NK-92 treated with Interleukin-12 subunit alpha and Interleukin-12 subunit beta, amount 100 ng/mL, for 24 hours (cell line): ENCODE results near the gene CASQ1.

Source experiments
- DNase-seq: peaks from one replicate; lab custom pipeline; 2025; lab: John Stamatoyannopoulos, UW

Gene CASQ1

DNA sequence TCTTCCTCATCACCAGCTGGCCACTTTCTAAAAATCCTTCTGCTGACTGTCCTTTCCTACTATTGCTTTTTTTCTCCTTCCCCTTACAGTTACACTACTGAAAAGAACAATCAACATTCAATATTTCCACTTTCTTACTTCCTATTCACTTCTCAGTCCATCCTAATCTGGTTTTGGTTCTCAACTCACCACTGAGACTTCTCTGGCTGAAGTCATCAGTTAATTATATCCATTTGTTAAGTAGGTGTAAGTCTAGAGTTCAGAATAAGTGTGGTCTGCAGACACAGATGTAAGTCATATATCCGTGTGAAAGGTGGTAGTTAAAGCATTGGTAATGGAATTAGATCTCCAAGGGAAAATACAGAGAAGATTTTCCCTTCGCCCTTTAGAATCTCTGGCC is 36.2 kb downstream of the CASQ1 start:
- DNase-seq, result no peak

DNA sequence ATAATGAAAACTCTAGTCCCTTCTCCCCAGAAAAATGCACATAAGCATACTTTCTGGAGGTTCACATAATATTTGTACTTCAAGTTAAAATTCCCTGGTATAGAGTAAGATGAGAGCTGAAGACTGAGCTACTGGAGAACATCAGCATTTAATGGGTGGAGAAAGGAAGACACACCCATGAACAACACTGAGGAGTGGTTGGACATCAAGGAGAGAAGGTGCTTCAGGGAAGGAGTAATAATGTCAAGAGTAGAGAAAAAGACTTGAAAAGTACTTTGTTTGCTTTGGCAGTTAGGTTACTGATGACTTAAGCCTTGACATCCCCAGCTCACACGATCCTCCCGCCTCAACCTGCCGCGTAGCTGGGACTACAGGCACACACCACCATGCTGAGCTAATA is 36.7 kb downstream of the CASQ1 start:
- no peak for DNase-seq

DNA sequence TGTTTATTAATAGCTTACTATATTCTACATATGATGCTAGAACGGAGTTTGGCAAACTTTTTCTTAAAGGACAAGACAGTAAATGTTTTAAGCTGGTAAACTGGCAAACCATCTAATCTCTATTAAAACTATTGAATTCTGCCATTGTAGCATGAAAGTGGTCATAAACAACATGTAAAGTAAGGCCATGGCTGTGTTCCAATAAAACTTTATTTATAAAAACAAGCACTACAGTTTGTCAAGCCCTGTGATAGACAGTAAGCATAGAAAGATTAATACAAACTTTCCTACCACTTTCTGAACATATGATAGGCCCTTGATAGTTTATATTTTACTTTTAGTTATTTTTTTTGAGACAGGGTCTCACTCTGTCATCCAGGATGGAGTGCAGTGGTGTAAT is 37.2 kb downstream of the CASQ1 start:
- DNase-seq, result no peak

DNA sequence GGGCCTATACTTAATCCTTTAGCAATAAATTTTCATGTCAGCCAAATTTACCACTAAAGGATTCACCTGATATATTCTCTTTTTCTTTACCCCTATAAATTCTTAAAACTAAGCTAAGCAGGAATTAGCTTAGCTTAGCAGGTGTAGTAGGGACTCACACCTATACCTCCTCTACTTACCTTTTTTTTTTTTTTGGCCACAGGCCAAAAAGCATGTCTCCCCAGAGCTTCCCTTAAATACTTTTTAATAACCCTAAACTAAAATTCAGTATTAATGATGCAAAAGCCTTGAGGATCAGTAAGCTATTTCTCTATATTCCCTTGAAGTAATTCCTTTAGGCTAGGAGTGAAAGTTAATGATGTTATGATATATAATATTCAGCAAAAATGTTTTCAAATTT is 38.1 kb downstream of the CASQ1 start:
- no peak for DNase-seq

DNA sequence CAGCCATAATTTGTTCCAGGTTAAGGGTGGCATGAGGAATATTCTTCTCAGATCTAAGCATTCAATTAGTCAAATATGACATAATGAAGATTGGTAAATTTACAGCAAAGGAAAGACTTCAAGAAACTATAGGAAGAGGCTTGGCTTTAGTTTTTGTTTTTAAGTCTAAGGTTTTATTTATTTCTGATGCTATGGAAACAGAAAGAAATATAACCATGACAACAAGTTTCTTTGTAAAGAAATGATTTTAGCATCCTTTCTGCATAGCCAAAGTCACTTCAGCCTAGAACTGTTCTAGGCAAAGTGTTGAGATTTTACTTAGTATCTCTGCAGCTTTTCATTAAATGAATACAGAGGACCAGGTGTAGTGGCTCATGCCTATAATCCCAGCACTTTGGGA is 42.5 kb downstream of the CASQ1 start:
- no peak for DNase-seq

DNA sequence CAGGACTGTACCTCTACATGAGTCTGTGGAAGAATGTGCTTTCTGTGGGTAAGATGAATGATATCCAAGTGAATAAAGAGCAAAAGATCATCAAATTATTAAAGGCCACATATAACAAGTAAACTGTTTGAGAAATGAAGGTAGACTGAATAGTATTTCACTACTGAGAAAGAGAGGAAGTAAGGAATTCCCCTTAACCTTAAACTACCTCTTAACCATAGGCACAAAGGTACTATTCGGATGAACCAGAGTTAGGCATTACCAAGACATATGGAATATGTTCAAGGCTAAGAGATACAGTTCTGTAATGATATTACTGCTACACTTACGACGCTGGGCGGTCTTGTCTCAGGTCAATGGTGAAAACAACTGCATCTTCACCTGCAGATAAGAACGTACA is 46.4 kb downstream of the CASQ1 start:
- no peak for DNase-seq

DNA sequence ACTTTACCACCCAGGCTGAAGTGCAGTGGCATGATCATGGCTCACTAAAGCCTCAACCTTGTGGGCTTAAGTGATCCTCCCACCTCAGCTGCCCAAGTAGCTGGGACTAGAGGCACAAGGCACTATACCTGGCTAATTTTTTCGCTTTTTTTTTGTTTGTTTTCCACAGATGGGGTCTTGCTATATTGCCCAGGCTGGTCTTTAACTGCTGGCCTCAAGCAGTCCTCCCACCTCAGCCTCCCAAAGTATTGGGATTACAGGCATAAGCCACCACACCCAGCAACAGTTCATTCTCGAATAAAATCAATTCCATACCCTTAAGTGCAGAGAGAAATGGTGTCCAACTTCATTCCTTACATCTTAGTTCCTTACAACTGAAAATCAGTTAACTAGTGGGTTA is 47.2 kb downstream of the CASQ1 start:
- DNase-seq, result no peak

DNA sequence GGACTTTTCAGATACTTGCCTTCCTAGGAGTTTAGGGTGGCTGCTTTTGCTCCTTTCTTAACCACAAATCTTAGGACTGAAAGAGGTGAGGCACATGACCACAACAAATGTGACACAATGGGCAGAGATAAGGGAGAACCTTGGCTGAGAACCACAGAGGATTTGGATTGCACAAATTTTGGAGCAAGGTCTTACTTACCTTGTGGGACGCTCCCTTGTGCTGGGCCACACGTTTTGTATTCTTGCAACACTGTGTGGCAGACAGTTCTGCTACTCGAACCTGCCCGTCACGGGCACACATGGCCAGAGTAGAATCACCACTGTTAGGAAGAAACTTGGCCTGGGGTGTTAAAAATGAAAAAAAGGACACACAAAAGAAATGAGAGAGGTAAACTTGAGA is 48.0 kb downstream of the CASQ1 start:
- no peak for DNase-seq

DNA sequence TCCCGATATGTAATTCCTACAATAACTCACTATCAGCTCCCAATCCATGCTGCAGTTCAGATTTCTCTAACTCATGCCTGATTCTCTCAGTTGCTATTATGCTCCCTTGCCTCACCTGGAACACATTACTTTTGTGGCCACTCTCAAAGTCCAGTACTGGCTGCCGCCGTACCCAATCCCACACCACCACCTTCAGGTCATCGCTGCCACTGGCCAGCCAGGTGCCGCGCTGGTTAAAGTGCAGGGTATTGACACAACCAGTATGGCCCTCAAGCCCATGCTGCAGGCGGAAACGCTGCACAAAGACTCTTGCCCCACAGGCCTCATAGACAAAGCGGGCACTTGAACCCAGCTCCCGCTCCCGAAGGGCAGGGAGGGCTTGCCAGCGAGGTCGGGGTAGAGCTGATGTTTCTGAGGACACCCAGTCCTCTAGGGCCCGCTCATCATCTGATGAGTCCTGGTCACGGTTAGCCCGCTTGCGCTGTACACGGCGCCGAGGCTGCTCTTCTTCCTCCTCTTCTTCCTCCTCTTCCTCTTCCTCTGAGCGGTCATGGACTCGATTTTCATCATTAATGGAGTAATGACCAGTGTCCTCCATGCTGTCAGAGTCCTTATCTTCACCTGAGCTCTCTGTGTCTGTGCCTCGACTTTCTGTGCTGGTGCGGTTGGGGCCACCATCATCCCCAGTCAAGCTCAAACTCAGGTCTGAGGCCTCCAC is 49.4 kb downstream of the CASQ1 start:
- no peak for DNase-seq

DNA sequence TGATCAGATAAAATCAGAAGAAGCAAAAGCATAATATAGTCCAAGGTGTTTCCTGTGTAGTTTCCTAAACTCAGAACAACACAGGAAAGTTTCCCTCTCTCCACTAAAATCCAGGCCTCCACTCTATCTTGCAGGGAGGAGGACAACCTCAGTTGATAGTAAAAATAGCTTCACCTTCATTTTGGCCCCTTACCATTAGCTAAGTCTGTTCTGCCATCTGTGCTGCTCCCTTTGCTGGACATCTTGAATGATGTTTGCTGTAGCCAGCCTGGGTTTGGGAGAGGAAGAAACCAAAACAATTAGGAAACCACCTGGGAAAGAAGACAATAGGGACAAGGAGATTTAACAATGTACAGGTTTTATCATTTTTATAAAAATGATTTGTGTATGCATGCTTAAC is 53.4 kb downstream of the CASQ1 start:
- no peak for DNase-seq

DNA sequence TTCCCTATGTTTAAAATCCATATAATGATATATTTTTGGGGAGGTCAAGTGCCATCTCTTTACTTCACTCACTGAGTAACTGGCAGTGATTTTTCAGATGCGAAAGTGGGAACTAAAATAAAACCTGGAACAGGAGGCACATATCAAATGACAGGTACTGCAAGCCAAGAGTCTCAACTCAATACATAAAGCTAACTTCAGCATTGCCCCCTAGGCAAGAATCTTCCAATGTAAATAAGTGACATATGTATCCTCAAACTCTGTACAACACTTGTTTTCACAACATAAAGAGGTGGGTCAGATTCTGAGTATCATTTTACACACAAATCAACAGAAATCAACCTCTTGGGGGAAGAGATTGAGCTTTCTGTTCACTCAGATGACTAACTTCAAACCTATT is 53.8 kb downstream of the CASQ1 start:
- no peak for DNase-seq

DNA sequence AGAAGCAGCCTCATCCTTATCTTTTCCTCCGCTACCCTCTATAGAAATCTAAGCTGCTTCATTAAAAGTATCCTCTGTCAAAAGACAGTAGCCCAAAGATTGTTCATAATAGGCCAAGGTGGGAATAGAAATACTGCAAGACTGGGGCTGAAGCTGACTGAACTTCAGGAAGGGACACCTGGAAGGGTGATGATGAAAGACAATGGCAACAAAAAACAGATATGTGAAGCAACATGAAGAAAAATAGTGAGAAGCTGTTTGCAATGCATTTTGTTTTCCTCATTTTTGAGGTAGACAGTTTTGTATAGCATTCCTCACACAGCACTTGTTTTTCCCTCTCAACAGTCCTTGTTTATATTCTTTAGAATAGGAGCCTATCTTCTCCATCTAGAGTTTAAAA is 55.1 kb downstream of the CASQ1 start:
- no peak for DNase-seq

DNA sequence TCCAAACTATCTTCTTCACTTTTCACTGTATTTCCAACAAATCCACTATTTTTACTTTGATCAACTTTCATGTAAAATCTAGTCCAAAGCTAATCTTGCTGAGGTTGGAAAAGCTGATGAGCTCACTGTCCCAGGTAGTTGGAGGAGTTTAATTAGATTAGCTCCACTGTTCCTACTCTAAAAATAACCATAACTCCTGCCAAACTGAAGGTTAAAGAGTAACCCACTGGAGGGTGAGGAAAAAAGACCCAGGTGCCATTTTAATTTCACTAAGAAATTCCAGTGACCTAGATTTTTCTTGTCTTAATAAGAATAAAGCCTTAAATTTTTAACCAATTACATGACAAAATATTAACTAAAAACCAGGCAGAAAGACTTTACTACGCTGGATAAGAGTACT is 56.7 kb downstream of the CASQ1 start:
- DNase-seq, result no peak

DNA sequence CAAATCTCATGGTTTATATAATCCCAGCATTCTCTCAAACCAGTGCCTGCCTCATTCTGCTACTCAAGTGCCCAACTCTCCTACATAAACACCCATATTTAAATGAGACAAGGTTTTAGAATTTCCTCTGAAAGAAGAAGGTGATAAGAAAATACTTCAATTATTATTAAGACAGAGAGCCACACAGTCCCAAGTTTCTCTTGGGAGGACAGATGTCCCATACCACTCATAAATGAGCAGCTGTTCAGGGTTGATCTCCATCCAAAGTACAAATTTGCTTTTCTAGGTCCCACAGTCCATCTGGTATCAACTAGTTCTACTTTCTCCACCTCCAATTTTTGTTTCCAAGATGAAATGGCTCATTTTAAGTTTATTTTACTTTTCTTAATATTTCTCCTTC is 60.6 kb downstream of the CASQ1 start:
- no peak for DNase-seq
